K562 (cell line): ENCODE measurements around the gene CXCL9. TPM values are rescaled to one million over a fixed set of nuclear protein-coding genes. Genes with fewer than 3 reads are reported as not detected.

Experiments
- ATF3 ChIP-seq, 2 experiments: fragments of 450-650 bp in 1 of 2; sonication (generic) in 1 of 2; formaldehyde crosslinking in 1 of 2; IDR thresholded peaks in 1 of 2; conservative IDR thresholded peaks in 1 of 2; 2 replicates each; pipeline versions ENCODE4 v1.6.1 to v1.8.1; 2016 to 2023; ENCODE audit warnings: mild to moderate bottlenecking in 2 of 2, moderate library complexity in 2 of 2, inconsistent platforms in 1 of 2, missing genetic modification reagents in 1 of 2
- CEBPZ ChIP-seq: fragments of 150-350 bp; IDR thresholded peaks from 2 replicates; pipeline ENCODE4 v1.6.1; 2014; ENCODE audit warnings: low read depth, mild to moderate bottlenecking, low read length, borderline replicate concordance
- CHAMP1 ChIP-seq: fragments of 450-650 bp; IDR thresholded peaks from 2 replicates; pipeline ENCODE4 v1.6.1; 2016; ENCODE audit warnings: mild to moderate bottlenecking
- CXXC5 ChIP-seq: fragments of 250-450 bp; sonication (Bioruptor Pico); IDR thresholded peaks from 2 replicates; pipeline ENCODE4 v1.8.0; 2022; ENCODE audit warnings: inconsistent platforms, mild to moderate bottlenecking, moderate library complexity
- ILF3 ChIP-seq: fragments of 450-650 bp; IDR thresholded peaks from 2 replicates; pipeline ENCODE4 v1.6.1; 2018; ENCODE audit warnings: antibody characterized with exemption, mild to moderate bottlenecking, moderate library complexity, borderline replicate concordance
- JUN ChIP-seq, 2 experiments: sonication (generic) in 1 of 2; formaldehyde crosslinking in 1 of 2; IDR thresholded peaks; 2 replicates each; pipeline versions ENCODE4 v1.6.1 to v1.8.0; 2012 to 2022; ENCODE audit warnings: borderline replicate concordance in 2 of 2, mild to moderate bottlenecking in 2 of 2, improper control_type of control experiment in 1 of 2, low read depth in 1 of 2, low read length in 1 of 2, missing genetic modification reagents in 1 of 2
- KLF1 ChIP-seq: fragments of 450-650 bp; IDR thresholded peaks from 2 replicates; pipeline ENCODE4 v1.6.1; 2016; ENCODE audit warnings: missing genetic modification characterization, missing compliant biosample characterization
- MAZ ChIP-seq, 2 experiments: fragments of 450-650 bp in 1 of 2; sonication (generic) in 1 of 2; formaldehyde crosslinking; IDR thresholded peaks in 1 of 2; conservative IDR thresholded peaks in 1 of 2; 2 replicates each; pipeline versions ENCODE4 v1.4.0 to v1.5.0; 2020; ENCODE audit warnings: mild to moderate bottlenecking in 1 of 2, missing genetic modification reagents in 1 of 2
- MCM7 ChIP-seq, 2 experiments: fragments of 450-650 bp; IDR thresholded peaks; 2 replicates each; pipeline ENCODE4 v1.6.1; 2016 to 2018
- MTA1 ChIP-seq: fragments of 450-650 bp; IDR thresholded peaks from 2 replicates; pipeline ENCODE4 v1.6.1; 2017; ENCODE audit warnings: borderline replicate concordance
- NFE2 ChIP-seq: IDR thresholded peaks from 2 replicates; pipeline ENCODE4 v1.6.1; 2014; ENCODE audit warnings: antibody characterized with exemption, low read depth
- PHB2 ChIP-seq: fragments of 450-650 bp; IDR thresholded peaks from 2 replicates; pipeline ENCODE4 v1.6.1; 2017; ENCODE audit warnings: low read depth
- SAP30 ChIP-seq: fragments of 200-600 bp; sonication (generic); IDR thresholded peaks from 2 replicates; pipeline ENCODE4 v1.6.1; 2012; ENCODE audit warnings: borderline replicate concordance, low read depth, mild to moderate bottlenecking, moderate library complexity, low read length, control low read depth, inconsistent platforms; ENCODE audit not compliant: insufficient read depth, poor library complexity, severe bottlenecking
- SMC3 ChIP-seq: conservative IDR thresholded peaks from 2 replicates; pipeline ENCODE4 v1.6.1; 2011; ENCODE audit warnings: low read depth, low read length, improper control_type of control experiment; ENCODE audit not compliant: insufficient read depth
- U2AF2 ChIP-seq: fragments of 200-400 bp; formaldehyde crosslinking; optimal IDR thresholded peaks from 2 replicates; pipeline ENCODE3; 2017; ENCODE audit warnings: low read depth, mild to moderate bottlenecking, low read length
- ZBTB12 ChIP-seq: fragments of 250-450 bp; sonication (Bioruptor Pico); IDR thresholded peaks from 2 replicates; pipeline ENCODE4 v1.4.0; 2020
- ZC3H4 ChIP-seq: sonication (generic); formaldehyde crosslinking; IDR thresholded peaks from 2 replicates; pipeline ENCODE4 v1.9.0; 2021; ENCODE audit warnings: missing genetic modification reagents, borderline replicate concordance
- ZFP1 ChIP-seq: fragments of 450-650 bp; formaldehyde crosslinking; IDR thresholded peaks from 2 replicates; pipeline ENCODE4 v1.4.0; 2020; ENCODE audit warnings: mild to moderate bottlenecking, mixed read lengths
- ZNF384 ChIP-seq: IDR thresholded peaks from 2 replicates; pipeline ENCODE4 v1.6.1; 2012; ENCODE audit warnings: low read depth, low read length, improper control_type of control experiment
- ZNF41 ChIP-seq: fragments of 250-450 bp; sonication (Bioruptor Pico); conservative IDR thresholded peaks from 2 replicates; pipeline ENCODE4 v1.4.0; 2020; ENCODE audit warnings: mild to moderate bottlenecking
- polyA plus RNA-seq, 8 experiments: library from polyadenylated mRNA; depleted of rRNA in 4 of 8; stranded (reverse) in 5 of 8; unstranded in 3 of 8; fragments of >200 nt; fragmentation: Nextera tagmentation in 2 of 8; fragmentation: Illumina TruSeq in 1 of 8; extraction: Ambion mirVana in 2 of 8; extraction: Trizol in 1 of 8; gene quantifications; 2 replicates each; pipeline versions ENCODE4 v1.2.1 to v1.2.3, GENCODE V29; 2011 to 2014; ENCODE audit warnings: inconsistent platforms in 1 of 8, missing spikeins in 1 of 8
- total RNA-seq, 7 experiments: library from RNA; depleted of rRNA in 6 of 7; stranded (reverse); fragments of >200 nt in 6 of 7; fragmentation: Illumina TruSeq in 2 of 7; extraction: Trizol in 2 of 7; gene quantifications; 2 replicates each; pipeline versions ENCODE4 v1.2.1 to v1.2.3, GENCODE V29; 2011 to 2021; ENCODE audit warnings: low replicate concordance in 1 of 7

Gene CXCL9
- total and polyA plus RNA-seq, 9 of the 15 experiments (the other 6 are each of a cell fraction or from before 2014, with no cell fraction given), result not detected

GRCh38 chr4:76002176-76002575 lies 5.1 kb downstream of the CXCL9 start (continued):
- TF ChIP-seq CXXC5 (CRISPR knock-in tag) (peak; percentile 40; the same call in 1 of the 2 replicates), SMC3 (no peak), KLF1 (no peak), U2AF2 (no peak), ATF3 (IDR thresholded peaks at IDR 0.05) (peak; percentile 96), ATF3 (CRISPR knock-in tag; conservative IDR thresholded peaks at IDR 0.05) (0 out of 2 replicates have a peak, but pooled peaks have one; percentile 53), SAP30 (no peak), CHAMP1 (no peak), MTA1 (no peak), ZNF384 (no peak), JUN (IDR thresholded peaks at IDR 0.05; ENCODE audit: borderline replicate concordance, low read depth, low read length) (peak; percentile 67; the same call in 1 of the 2 replicates), JUN (CRISPR knock-in tag; IDR thresholded peaks at IDR 0.05; ENCODE audit: borderline replicate concordance) (no peak), MAZ (CRISPR knock-in tag; conservative IDR thresholded peaks at IDR 0.05 in 1 of 2, IDR thresholded peaks at IDR 0.05 in 1 of 2) (no peak; a peak in 1 of 4 replicates), ZBTB12 (CRISPR knock-in tag) (no peak), MCM7 (IDR thresholded peaks at IDR 0.05) (no peak), ZFP1 (CRISPR knock-in tag) (no peak), PHB2 (no peak), NFE2 (no peak), ILF3 (no peak), CEBPZ (no peak), ZNF41 (CRISPR knock-in tag) (no peak), ZC3H4 (CRISPR knock-in tag) (no peak)
